Brain pericyte (primary cell): ENCODE results near the gene SAP30L.

Source experiments
- DNase-seq: peaks from one replicate; pipeline ENCODE4 v3.0.0-alpha.2; 2012; ENCODE audit warnings: low read depth, low spot score

The SAP30L gene

GRCh38 chr5:154464438-154464837, 18.6 kb downstream of the SAP30L start:
- no peak for DNase-seq

GRCh38 chr5:154465169-154465568, 19.4 kb downstream of the SAP30L start:
- DNase-seq: no peak

DNA sequence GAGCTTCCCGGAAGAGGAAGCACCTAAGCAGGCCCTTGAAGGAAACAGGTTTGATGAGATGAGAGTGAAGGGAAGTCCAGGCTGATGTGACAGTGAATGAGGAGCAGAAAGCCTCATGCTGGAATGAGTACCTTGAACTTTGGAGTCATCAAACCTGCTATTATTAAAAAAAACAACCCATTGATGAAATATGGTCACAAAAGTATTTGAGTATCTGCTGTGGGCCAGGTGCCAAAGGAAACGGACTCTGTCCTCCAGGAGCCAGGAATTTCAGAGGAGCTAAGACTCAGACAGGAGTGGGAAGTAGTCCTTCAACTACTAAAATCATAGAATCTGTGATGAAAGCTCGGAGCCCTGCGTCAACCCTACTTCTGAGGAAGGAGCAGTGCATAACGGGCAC, 20.4 kb downstream of the SAP30L start:
- DNase-seq: no peak

- no peak for DNase-seq
These were observed 20.9 kb downstream of the SAP30L start for GRCh38 chr5:154466671-154467070.

- DNase-seq: no peak
These were observed 22.0 kb downstream of the SAP30L start for GRCh38 chr5:154467655-154468354.

DNA sequence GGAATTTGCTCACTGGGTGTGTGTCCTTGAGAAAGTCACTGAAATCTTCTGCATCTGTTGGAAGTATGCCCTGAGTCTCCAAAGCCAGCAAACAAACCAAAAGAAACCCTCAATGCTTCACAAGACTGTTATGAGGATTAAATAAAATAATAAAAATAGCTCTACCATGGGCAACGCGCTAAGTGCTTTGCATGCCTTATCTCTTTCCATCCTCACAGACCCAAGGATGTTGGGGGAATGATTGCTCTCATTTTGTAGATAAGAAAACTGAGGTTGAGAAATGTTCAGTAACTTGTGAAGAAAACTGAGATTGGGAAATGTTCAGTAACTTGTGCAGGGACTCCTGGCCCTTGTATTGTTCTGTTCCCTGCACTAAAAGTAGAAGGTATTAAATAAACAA, 24.3 kb downstream of the SAP30L start:
- no peak for DNase-seq

DNA sequence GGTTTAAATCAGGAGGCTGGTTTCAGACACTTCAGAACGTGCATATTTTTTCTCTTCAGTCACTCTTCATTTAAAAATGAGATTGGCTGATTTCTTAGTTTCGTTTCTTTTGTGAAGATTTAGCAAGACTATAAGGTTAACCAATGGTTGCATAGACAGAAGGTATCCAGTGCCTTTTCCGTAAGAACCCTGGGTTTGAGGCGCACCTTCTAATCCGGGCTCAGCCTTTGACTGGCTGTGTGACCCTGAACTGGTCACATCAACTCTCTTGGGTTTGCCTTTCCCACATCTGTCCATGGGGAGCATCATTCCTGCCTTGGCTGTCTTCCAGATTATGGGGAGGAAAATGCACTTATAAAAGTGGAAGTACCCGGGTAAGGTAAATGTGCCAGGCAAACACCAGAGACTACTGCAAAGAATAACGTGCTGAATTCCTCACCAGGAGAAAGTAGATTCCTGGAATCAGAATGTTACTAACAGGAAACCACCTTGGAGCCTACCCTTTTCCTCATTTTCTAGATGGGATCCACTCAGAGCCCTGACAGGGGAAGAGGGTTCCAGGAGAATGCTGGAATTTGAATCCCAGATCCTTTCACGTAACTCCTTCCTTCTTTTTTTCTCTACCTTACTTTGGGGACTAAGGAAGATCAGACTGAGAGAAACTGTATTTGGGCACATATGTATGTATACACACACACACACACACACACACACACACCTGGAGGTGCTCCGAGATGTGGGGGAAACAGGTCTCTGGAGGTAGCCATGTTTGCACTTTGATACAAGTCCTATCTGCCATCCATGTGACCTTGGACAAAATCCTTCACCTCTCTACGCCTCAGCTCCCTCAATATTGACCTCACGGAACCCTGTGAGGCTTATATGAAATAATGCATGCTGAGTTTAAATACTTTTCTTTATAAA, 25.4 kb downstream of the SAP30L start:
- DNase-seq: no peak

DNA sequence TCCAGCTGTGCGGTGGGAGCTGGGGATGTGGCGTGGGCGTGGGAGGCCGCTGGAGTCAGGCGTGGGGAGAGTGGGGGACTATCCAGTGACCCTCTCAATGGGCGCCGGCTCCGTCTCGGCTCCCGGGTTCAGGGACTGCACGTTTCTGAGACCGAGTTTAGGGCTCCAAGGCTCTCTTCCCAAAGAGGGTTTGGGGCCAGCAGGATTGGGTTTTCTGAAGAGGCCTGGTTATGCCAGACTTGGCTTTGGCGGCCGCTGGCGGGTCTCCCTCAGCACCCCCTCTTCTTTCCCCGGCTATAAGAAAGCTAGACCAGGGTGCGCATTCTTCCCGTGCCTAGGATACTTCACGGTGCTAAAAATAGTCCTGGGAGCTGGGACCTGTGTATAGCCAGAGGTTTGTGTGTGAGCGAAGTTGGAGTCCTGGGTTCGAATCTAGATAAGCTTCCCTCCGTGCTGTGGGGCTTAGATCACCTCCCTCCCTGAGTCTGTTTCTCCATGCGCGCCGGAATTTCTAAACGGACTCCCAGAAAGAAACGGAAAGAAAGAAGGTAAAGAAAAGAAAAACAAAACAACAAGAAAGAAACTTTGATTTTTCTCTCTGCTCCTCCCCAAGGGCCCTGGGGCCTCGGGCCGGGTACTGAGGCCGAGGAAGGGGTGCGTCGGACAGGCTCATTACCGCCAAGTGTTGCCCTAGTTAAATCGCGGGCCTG, 27.2 kb downstream of the SAP30L start:
- no peak for DNase-seq

- DNase-seq: no peak
These were observed 27.9 kb downstream of the SAP30L start for GRCh38 chr5:154473581-154474283.

DNA sequence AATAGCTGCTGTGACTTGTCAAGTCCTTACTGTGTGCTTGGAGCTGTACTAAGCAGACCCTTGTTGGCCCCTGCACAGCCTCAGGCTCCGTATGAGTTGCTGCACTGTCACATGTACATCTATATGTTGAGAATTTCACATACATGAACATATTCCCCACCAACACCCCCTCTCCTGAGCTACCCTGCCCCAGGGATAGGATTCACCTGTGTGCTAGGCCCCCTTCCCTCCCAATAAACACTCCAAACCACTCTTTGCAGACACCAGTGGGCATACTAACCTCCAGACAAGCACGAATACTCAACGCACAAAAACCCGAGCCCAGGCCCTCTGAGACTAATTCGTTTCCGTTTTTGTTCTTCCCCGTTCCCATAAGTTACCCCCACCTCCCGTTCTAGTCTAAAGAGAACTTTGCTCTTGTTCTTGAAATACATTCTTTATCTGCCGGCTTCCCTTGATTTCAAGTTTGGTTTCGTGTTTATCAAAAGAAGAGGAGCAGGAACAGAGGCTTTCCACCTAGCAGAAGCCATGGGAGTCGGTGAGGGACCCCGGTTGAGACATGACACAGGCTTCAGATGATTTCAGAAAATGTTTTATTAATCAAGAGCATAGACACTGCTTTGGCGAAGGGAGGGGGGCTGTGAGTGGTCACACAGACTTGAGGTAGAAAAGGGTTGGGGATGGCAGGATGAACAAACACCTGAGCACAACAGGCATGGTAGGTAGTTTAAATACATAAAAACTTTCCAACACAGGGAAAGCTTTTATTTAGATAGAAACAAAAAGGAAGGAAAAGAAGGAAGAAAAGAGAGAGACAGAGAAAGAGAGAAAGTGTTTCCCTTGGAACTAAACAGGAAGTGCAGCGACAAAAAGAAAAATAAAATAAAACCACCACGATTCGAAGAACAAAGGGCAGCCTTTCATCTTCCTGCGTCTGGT, 28.9 kb downstream of the SAP30L start:
- DNase-seq: no peak

DNA sequence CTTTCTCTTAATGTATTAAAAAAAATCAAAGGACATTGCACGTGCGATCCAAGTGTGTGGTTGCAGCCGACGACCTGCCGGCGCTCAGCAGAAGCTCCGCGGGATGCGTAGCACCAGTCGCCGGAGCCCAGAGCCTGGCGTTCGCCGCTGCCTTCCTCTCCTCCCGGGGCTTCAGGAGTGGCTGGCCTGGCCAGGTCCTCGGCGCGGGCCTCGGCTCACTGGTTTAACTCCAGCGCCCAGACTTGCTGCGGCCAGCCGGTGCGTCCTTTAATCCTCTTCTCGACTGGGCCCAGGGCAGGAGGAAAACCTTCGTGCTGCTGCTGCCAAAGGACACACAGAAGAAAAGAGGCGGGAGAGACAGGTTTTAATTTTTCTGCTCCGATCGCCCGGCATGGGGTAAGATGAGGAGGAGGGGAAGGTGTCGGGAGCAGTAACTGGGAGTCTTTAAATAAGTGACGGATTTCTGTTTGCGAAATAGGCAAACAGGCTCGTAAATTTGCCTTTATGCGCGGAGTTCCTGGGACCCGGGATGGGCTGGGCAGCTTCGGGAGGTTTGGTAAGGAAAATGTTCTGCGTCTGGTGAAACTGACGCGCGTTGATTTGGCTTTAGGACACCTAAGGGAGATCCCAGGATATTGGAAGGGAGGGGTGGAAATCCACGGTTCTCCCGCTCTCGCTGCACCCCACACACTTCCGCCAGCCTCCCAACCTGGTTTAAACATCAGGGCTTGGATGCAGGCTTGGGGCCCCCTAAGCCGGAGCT, 30.0 kb downstream of the SAP30L start:
- DNase-seq: no peak

GRCh38 chr5:154476354-154477205, 30.8 kb downstream of the SAP30L start:
- DNase-seq: no peak

DNA sequence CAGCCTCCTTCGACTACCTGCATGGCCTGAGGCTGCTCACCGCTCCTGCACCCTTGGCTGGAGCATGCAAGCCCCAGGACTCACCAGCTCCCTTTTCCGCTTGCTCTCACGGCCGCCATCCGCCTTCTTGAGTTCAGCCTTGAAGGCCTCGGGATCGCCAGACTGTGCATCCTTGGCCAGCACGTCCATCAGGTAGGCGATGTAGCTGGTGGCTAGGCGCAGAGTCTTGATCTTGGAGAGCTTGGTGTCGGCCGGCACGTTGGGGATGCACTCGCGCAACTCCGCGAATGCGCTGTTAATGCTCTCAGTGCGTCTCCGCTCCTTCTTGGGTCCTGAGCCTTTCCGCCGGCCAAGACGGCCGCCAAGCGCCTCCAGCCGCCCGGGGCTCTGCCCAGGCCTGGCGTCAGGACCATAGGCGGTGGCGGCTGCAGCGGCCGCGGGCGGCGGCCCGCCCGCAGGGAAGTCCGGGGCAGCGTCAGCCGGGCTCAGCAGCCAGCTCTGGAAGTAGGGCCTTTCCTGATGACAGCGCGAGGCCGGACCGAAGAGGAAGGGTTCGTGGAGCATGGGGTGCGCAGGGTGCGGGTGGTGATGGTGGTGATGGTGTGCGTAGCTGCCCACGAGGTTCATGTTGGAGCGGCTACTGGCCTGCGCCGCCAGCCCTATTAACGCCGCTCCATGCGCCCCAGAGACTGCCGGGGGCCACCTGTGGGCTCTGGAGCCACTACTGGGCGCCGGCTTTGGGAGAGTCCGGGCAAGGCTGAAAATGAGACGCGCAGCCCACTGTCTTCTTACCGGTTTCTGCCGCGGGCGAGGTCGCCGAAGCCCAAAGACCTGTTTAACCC, 31.8 kb downstream of the SAP30L start:
- no peak for DNase-seq

DNA sequence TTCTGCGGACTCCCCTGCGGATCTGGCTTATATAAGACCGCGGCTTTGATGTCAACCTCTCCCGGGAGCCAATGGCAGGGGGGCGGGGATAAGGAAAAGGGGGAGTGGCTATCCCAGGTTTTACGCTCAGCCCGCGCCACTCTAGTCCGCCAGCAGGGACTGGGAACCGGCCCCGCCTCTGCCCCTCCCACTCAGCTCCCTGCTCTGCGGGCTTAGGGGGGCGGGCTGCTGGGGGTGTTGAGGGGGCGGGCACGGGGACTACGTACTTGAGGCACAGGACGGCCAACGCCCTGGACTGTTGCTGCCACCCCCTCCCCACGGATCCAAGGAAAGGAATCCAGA, 32.4 kb downstream of the SAP30L start, which contains the start of gene HAND1:
Gene HAND1 (minus strand): TSS at position 4 of the 342 bp plus-strand sequence. CDS start 219 bp downstream, outside the sequence.
- no peak for DNase-seq

DNA sequence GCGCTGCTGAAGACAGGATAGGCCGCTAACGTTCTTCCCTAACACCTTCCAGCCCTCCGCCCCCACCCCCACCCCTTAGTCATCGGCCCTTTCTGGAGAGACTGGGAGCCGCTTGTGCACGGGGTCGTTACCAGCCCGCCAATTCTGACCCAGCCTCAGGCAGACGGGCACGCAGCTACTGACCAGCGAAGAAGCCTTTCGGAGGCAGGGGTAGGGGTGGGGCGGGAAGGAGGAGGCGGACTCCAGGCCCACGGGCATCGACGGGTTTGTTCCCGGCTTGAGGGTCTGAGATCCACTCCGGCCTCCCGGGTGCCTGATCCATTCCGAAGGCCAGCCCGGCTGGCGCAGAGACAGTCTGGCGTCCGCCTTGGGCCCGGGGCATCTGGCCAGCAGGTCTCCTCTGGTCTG, 33.0 kb downstream of the SAP30L start:
- no peak for DNase-seq

DNA sequence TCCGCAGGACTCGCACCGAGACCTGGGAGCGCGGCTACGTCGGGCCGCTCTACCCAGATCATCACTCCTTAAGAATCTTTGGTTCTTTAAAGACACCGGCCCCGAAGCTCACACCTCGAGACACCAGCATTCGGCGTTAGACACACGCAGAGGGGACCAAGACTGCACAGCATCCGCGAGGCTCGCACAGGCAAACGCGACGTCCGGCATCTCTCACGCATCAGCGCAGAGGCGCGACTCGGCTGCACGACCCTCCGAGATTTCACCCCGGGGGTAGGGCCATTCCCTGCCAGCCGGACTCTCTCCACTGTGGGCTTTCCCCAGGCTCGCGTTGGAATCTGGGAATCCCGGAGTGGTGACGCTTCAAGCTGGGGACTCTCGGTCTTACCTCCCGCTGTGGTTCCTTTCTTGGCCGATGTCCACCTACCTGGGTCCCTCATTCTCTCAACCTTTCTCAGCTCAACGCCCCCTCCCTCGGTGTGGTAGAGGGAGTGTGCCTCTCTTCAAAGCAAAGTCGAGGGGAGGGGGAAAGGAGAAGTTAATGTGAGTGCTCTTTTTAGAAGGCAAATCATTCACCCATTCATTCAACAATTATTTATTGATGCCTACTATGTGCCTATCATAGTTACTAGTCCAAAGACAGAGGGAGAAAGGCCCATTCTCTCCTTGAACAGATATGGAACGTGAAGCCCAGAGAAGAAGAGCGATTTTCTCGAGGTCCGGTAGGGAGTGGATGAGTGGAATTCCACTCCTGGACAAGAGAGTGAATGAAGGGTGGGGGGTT, 33.6 kb downstream of the SAP30L start:
- DNase-seq: no peak
